Mesenchymal stem cell (in vitro differentiated cells and primary cell): Measurements from ENCODE around the gene UACA.

Experiments
- DNase-seq: peaks from one replicate; pipeline ENCODE4 v3.0.0-alpha.2; 2013
- H2AFZ ChIP-seq: one replicate; pipeline ENCODE4 v1.6.1; 2013; ENCODE audit warnings: low read depth, mild to moderate bottlenecking, control low read depth, inconsistent platforms, low read length, moderate library complexity
- H2AK5ac ChIP-seq: 2 replicates; pipeline ENCODE4 v1.6.1; 2013; ENCODE audit warnings: low read length, moderate library complexity, mild to moderate bottlenecking, inconsistent platforms; ENCODE audit not compliant: severe bottlenecking
- H2BK120ac ChIP-seq: one replicate; pipeline ENCODE4 v1.6.1; 2013; ENCODE audit warnings: low read depth, mild to moderate bottlenecking, inconsistent platforms, low read length, moderate library complexity
- H2BK12ac ChIP-seq, 2 experiments: one replicate each; pipeline ENCODE4 v1.6.1; 2013; ENCODE audit warnings: inconsistent platforms in 2 of 2, low read length in 2 of 2, mild to moderate bottlenecking in 2 of 2, moderate library complexity in 2 of 2, control low read depth in 1 of 2
- H2BK15ac ChIP-seq: one replicate; pipeline ENCODE4 v1.6.1; 2013; ENCODE audit warnings: mild to moderate bottlenecking, low read depth, inconsistent platforms; ENCODE audit not compliant: poor library complexity, severe bottlenecking
- H2BK5ac ChIP-seq: 2 replicates; pipeline ENCODE4 v1.6.1; 2013; ENCODE audit warnings: low read depth, mild to moderate bottlenecking, low read length, control low read depth, inconsistent platforms; ENCODE audit not compliant: poor library complexity, severe bottlenecking
- H3K14ac ChIP-seq, 2 experiments: one replicate each; pipeline ENCODE4 v1.6.1; 2013; ENCODE audit warnings: inconsistent platforms in 2 of 2, low read length in 2 of 2, control low read depth in 1 of 2, mild to moderate bottlenecking in 1 of 2, moderate library complexity in 1 of 2
- H3K18ac ChIP-seq, 2 experiments: one replicate each; pipeline ENCODE4 v1.6.1; 2013; ENCODE audit warnings: inconsistent platforms in 2 of 2, low read length in 2 of 2, control low read depth in 1 of 2, low read depth in 1 of 2, mild to moderate bottlenecking in 1 of 2
- H3K23ac ChIP-seq, 2 experiments: one replicate each; pipeline ENCODE4 v1.6.1; 2013; ENCODE audit warnings: inconsistent platforms in 2 of 2, low read length in 2 of 2, mild to moderate bottlenecking in 2 of 2, moderate library complexity in 2 of 2, control low read depth in 1 of 2
- H3K27ac ChIP-seq: 2 replicates; pipeline ENCODE4 v1.5.1; 2013; ENCODE audit warnings: mild to moderate bottlenecking, moderate library complexity, low read length, control low read depth, inconsistent platforms; ENCODE audit not compliant: poor library complexity, severe bottlenecking
- H3K27me3 ChIP-seq, 2 experiments: 2 replicates each; pipeline versions ENCODE4 v1.6.1 to v1.7.0; 2013; ENCODE audit warnings: low read length in 2 of 2, mild to moderate bottlenecking in 2 of 2, moderate library complexity in 2 of 2, control low read depth in 1 of 2, inconsistent platforms in 1 of 2; ENCODE audit not compliant: control insufficient read depth in 1 of 2, insufficient read depth in 1 of 2
- H3K36me3 ChIP-seq, 2 experiments: 2 replicates each; pipeline versions ENCODE4 v1.6.1 to v1.7.0; 2013; ENCODE audit warnings: low read length in 2 of 2, control low read depth in 1 of 2, inconsistent platforms in 1 of 2, low read depth in 1 of 2, mild to moderate bottlenecking in 1 of 2; ENCODE audit not compliant: insufficient read depth in 2 of 2, control insufficient read depth in 1 of 2
- H3K4ac ChIP-seq, 2 experiments: one replicate each; pipeline ENCODE4 v1.6.1; 2013; ENCODE audit warnings: inconsistent platforms in 2 of 2, low read length in 2 of 2, mild to moderate bottlenecking in 2 of 2, moderate library complexity in 2 of 2, control low read depth in 1 of 2, low read depth in 1 of 2
- H3K4me1 ChIP-seq: 2 replicates; pipeline ENCODE4 v1.6.1; 2013; ENCODE audit warnings: low read depth, low read length, control low read depth; ENCODE audit not compliant: control insufficient read depth, insufficient read depth
- H3K4me2 ChIP-seq: 2 replicates; pipeline ENCODE4 v1.6.1; 2013; ENCODE audit warnings: low read length, mild to moderate bottlenecking, inconsistent platforms; ENCODE audit not compliant: poor library complexity, severe bottlenecking
- H3K4me3 ChIP-seq, 2 experiments: 2 replicates each; pipeline versions ENCODE4 v1.5.1 to v1.7.0; 2013; ENCODE audit warnings: low read length in 2 of 2, mild to moderate bottlenecking in 2 of 2, control low read depth in 1 of 2, low read depth in 1 of 2; ENCODE audit not compliant: insufficient read depth in 1 of 2
- H3K79me1 ChIP-seq: replicated peaks from 2 replicates; pipeline ENCODE4 v1.6.1; 2013; ENCODE audit warnings: mild to moderate bottlenecking, control low read depth, low read length, inconsistent platforms; ENCODE audit not compliant: poor library complexity, severe bottlenecking
- H3K9ac ChIP-seq: 2 replicates; pipeline ENCODE4 v1.7.0; 2013; ENCODE audit warnings: mild to moderate bottlenecking, low read length, moderate library complexity
- H3K9me3 ChIP-seq: 2 replicates; pipeline ENCODE4 v1.7.0; 2013; ENCODE audit warnings: mild to moderate bottlenecking, low read length; ENCODE audit not compliant: control insufficient read depth
- H4K8ac ChIP-seq: one replicate; pipeline ENCODE4 v1.6.1; 2013; ENCODE audit warnings: inconsistent platforms, mild to moderate bottlenecking, low read length, moderate library complexity
- H4K91ac ChIP-seq: one replicate; pipeline ENCODE4 v1.6.1; 2013; ENCODE audit warnings: mild to moderate bottlenecking, low read length, inconsistent platforms
- WGBS: methylation state at CpG from one replicate; pipeline ENCODE4 v1.1.7; 2013; ENCODE audit warnings: mixed read lengths; 5-methylcytosine and 5-hydroxymethylcytosine counted together

UACA gene

GRCh38 chr15:70687482-70687881 lies 75.9 kb downstream of the UACA start:
- H2BK15ac ChIP-seq, result no peak overlapping the region
- no peaks in the 10 kb centered on the region for H3K9me3 ChIP-seq
- no peak overlapping the region for H3K14ac ChIP-seq
- peaks cover 5 to 87% of the 10 kb centered on the region in 2 experiments for H3K36me3 ChIP-seq
- peaks cover 2% of the 10 kb centered on the region for H3K4me1 ChIP-seq
- no peak overlapping the region for H3K23ac ChIP-seq
- WGBS, result 100% methylated on average over 1 of the region's 3 CpGs
- no peak overlapping the region for H4K91ac ChIP-seq
- H3K27me3 ChIP-seq, result no peaks in the 10 kb centered on the region
- H2BK5ac ChIP-seq, result no peak overlapping the region
- no peak overlapping the region for H3K4ac ChIP-seq
- H3K4me3 ChIP-seq, result no peak overlapping the region
- H2BK12ac ChIP-seq, result no peak overlapping the region
- no peak overlapping the region for H3K27ac ChIP-seq
- no peak overlapping the region for H4K8ac ChIP-seq
- peaks cover 4% of the 10 kb centered on the region for H3K79me1 ChIP-seq
- H3K9ac ChIP-seq, result no peak overlapping the region
- no peak overlapping the region for H2AFZ ChIP-seq
- no peak for DNase-seq
- no peak overlapping the region for H2BK120ac ChIP-seq
- no peak overlapping the region for H3K18ac ChIP-seq
- no peak overlapping the region for H3K4me2 ChIP-seq
- no peak overlapping the region for H2AK5ac ChIP-seq

DNA sequence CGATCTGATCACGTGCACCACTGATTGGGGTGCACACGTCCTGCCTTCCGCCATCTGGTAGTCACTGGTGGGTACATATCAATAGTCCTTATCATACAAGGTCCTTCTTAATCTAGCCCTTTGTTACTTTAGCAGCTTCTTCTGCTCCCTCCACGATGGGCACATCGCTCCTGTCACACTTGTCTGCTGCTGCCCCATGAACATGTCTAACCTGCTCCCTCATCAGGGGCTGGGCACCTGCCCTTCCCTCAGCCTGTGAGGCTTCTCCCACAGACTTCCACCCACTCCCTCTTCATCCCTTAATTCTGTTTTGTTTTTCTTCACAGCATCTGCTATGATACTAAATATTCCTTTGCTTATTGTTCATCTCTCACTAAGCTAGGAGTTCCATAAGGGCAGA lies 82.5 kb downstream of the UACA start:
- Histone ChIP-seq H3K9ac (peak overlapping the region; percentile 54), H3K9me3 (no peaks in the 10 kb centered on the region), H2BK120ac (no peak overlapping the region), H2BK12ac (no peak overlapping the region), H3K4ac (no peak overlapping the region), H3K79me1 (peaks cover 4% of the 10 kb centered on the region), H2BK5ac (no peak overlapping the region), H3K4me2 (no peak overlapping the region), H3K27me3 (no peaks in the 10 kb centered on the region), H4K8ac (no peak overlapping the region), H3K4me1 (no peaks in the 10 kb centered on the region), H3K27ac (no peak overlapping the region), H2AK5ac (no peak overlapping the region), H3K18ac (no peak overlapping the region), H2BK15ac (no peak overlapping the region), H3K14ac (peak overlapping the region in 1 of 2 experiments; percentile 35), H4K91ac (no peak overlapping the region), H2AFZ (no peak overlapping the region), H3K23ac (no peak overlapping the region), H3K4me3 (no peak overlapping the region), H3K36me3 (peaks cover 2 to 86% of the 10 kb centered on the region in 2 experiments)
- WGBS, result 97% methylated on average over 6 of the region's 6 CpGs
- DNase-seq, result no peak

DNA sequence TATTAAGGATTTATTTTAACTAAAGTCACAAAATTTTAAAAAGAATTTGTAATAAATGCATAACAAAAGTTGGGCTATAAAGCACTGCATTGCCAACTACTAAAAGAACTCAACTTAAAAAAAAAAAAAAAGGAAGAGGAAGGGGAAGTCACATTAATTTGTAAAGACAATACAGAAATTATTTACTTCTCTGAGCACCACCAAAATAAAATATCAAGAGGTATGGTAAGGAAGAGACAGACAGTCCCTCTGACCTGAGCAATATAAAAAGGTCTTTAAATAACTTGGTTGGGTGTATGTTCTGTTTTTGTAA lies 83.5 kb downstream of the UACA start:
- H3K14ac ChIP-seq, result no peak overlapping the region
- H3K4me3 ChIP-seq, result no peak overlapping the region
- H3K4me1 ChIP-seq, result no peaks in the 10 kb centered on the region
- no peak overlapping the region for H3K27ac ChIP-seq
- no peak overlapping the region for H2AFZ ChIP-seq
- H3K9ac ChIP-seq, result peak overlapping the region; percentile 54
- H3K4me2 ChIP-seq, result no peak overlapping the region
- H4K91ac ChIP-seq, result no peak overlapping the region
- no peak overlapping the region for H2BK5ac ChIP-seq
- no peak for DNase-seq
- peaks cover 2 to 87% of the 10 kb centered on the region in 2 experiments for H3K36me3 ChIP-seq
- no peak overlapping the region for H2BK120ac ChIP-seq
- no peaks in the 10 kb centered on the region for H3K27me3 ChIP-seq
- H2AK5ac ChIP-seq, result no peak overlapping the region
- H3K4ac ChIP-seq, result no peak overlapping the region
- H2BK15ac ChIP-seq, result no peak overlapping the region
- peaks cover 4% of the 10 kb centered on the region for H3K79me1 ChIP-seq
- no peak overlapping the region for H2BK12ac ChIP-seq
- no peak overlapping the region for H3K18ac ChIP-seq
- no peak overlapping the region for H3K23ac ChIP-seq
- H3K9me3 ChIP-seq, result no peaks in the 10 kb centered on the region
- no peak overlapping the region for H4K8ac ChIP-seq

GRCh38 chr15:70672081-70672480 lies 91.3 kb downstream of the UACA start:
- Histone ChIP-seq H2BK120ac (no peak overlapping the region), H2AK5ac (no peak overlapping the region), H3K4ac (no peak overlapping the region), H2BK15ac (no peak overlapping the region), H3K4me2 (no peak overlapping the region), H4K91ac (no peak overlapping the region), H2BK5ac (no peak overlapping the region), H3K23ac (no peak overlapping the region), H3K36me3 (peaks cover 5 to 95% of the 10 kb centered on the region in 2 experiments), H3K4me1 (peaks cover 2% of the 10 kb centered on the region), H4K8ac (no peak overlapping the region), H2AFZ (no peak overlapping the region), H3K4me3 (no peak overlapping the region), H3K79me1 (peaks cover 3% of the 10 kb centered on the region), H3K9me3 (no peaks in the 10 kb centered on the region), H3K9ac (no peak overlapping the region), H2BK12ac (no peak overlapping the region), H3K18ac (no peak overlapping the region), H3K14ac (no peak overlapping the region), H3K27ac (no peak overlapping the region), H3K27me3 (no peaks in the 10 kb centered on the region)
- DNase-seq, result peak; percentile 26
